Mesodermal cell (in vitro differentiated cells): ENCODE results near the gene PRUNE2.

ENCODE experiments used
- H3K27ac ChIP-seq: 2 replicates; pipeline ENCODE4 v1.7.0; 2013; ENCODE audit warnings: mild to moderate bottlenecking, low read depth, low read length, moderate library complexity; ENCODE audit not compliant: severe bottlenecking
- H3K36me3 ChIP-seq: 2 replicates; pipeline ENCODE4 v1.7.1; 2013; ENCODE audit warnings: mild to moderate bottlenecking, low read length, moderate library complexity; ENCODE audit not compliant: control insufficient read depth, insufficient read depth
- H3K4me1 ChIP-seq: one replicate; pipeline ENCODE4 v1.7.1; 2013; ENCODE audit warnings: mild to moderate bottlenecking, low read length; ENCODE audit not compliant: insufficient read depth, control insufficient read depth, poor library complexity, severe bottlenecking
- H3K4me3 ChIP-seq: 2 replicates; pipeline ENCODE4 v1.7.0; 2013; ENCODE audit warnings: low read length, control low read depth, mild to moderate bottlenecking; ENCODE audit not compliant: insufficient read depth, poor library complexity, severe bottlenecking; ENCODE audit errors: extremely low read depth
- H3K9me3 ChIP-seq: 2 replicates; pipeline ENCODE4 v1.7.1; 2013; ENCODE audit warnings: mild to moderate bottlenecking, low read length, moderate library complexity; ENCODE audit not compliant: control insufficient read depth
- WGBS, 2 experiments: methylation state at CpG; one replicate each; pipeline ENCODE4 v1.1.5; 2013; ENCODE audit warnings: missing lambda C conversion rate in 2 of 2; ENCODE audit not compliant: insufficient coverage in 2 of 2; 5-methylcytosine and 5-hydroxymethylcytosine counted together

Gene PRUNE2

GRCh38 chr9:76571743-76572146 lies 334.2 kb downstream of the PRUNE2 start:
- no peak overlapping the region for H3K27ac ChIP-seq
- no peaks in the 10 kb centered on the region for H3K36me3 ChIP-seq
- peaks cover 5% of the 10 kb centered on the region for H3K9me3 ChIP-seq
- H3K4me1 ChIP-seq: peaks cover 15% of the 10 kb centered on the region
- WGBS, 2 experiments: 66 to 75% methylated on average over 20 to 22 of the region's 37 CpGs
- no peak overlapping the region for H3K4me3 ChIP-seq

GRCh38 chr9:76571288-76571687 lies 334.6 kb downstream of the PRUNE2 start:
- 90% methylated on average over 2 of the region's 3 CpGs; no CpG with 5 or more reads in 1 of the 2 experiments for WGBS, 2 experiments
- Histone ChIP-seq H3K36me3 (no peaks in the 10 kb centered on the region), H3K9me3 (peaks cover 5% of the 10 kb centered on the region), H3K27ac (no peak overlapping the region), H3K4me1 (peaks cover 12% of the 10 kb centered on the region), H3K4me3 (no peak overlapping the region)

- H3K4me1 ChIP-seq: peaks cover 7% of the 10 kb centered on the region
- no peak overlapping the region for H3K27ac ChIP-seq
- H3K4me3 ChIP-seq: no peak overlapping the region
- 85% methylated on average over 2 of the region's 2 CpGs; no CpG with 5 or more reads in 1 of the 2 experiments for WGBS, 2 experiments
- no peaks in the 10 kb centered on the region for H3K36me3 ChIP-seq
- H3K9me3 ChIP-seq: peaks cover 5% of the 10 kb centered on the region
Observed at GRCh38 chr9:76570826-76571225, 335.1 kb downstream of the PRUNE2 start.

- H3K27ac ChIP-seq: no peak overlapping the region
- H3K4me3 ChIP-seq: no peak overlapping the region
- WGBS, 2 experiments: no CpG with 5 or more reads among the region's 2 CpGs
- H3K9me3 ChIP-seq: peaks cover 5% of the 10 kb centered on the region
- H3K4me1 ChIP-seq: peaks cover 2% of the 10 kb centered on the region
- H3K36me3 ChIP-seq: no peaks in the 10 kb centered on the region
Observed at GRCh38 chr9:76567086-76567485, 338.8 kb downstream of the PRUNE2 start.

GRCh38 chr9:76564297-76564696 lies 341.6 kb downstream of the PRUNE2 start:
- H3K36me3 ChIP-seq: no peaks in the 10 kb centered on the region
- H3K9me3 ChIP-seq: no peaks in the 10 kb centered on the region
- H3K4me3 ChIP-seq: no peak overlapping the region
- no peak overlapping the region for H3K27ac ChIP-seq
- H3K4me1 ChIP-seq: peaks cover 21% of the 10 kb centered on the region

GRCh38 chr9:76562511-76562911 lies 343.4 kb downstream of the PRUNE2 start:
- H3K4me1 ChIP-seq: peaks cover 21% of the 10 kb centered on the region
- H3K4me3 ChIP-seq: no peak overlapping the region
- no peak overlapping the region for H3K27ac ChIP-seq
- H3K9me3 ChIP-seq: no peaks in the 10 kb centered on the region
- H3K36me3 ChIP-seq: no peaks in the 10 kb centered on the region

GRCh38 chr9:76561900-76562299 lies 344.0 kb downstream of the PRUNE2 start:
- Histone ChIP-seq H3K36me3 (no peaks in the 10 kb centered on the region), H3K4me3 (no peak overlapping the region), H3K27ac (no peak overlapping the region), H3K4me1 (peaks cover 21% of the 10 kb centered on the region), H3K9me3 (no peaks in the 10 kb centered on the region)
- WGBS, 2 experiments: 86% methylated on average over 1 of the region's 1 CpG; no CpG with 5 or more reads in 1 of the 2 experiments
